GM21528 (cell line): Measurements from ENCODE around the gene CEP72.
A peak's percentile ranks its signal among the peaks of the same experiment; 100 is the strongest.
"Not testable (repeated sequence)": the region's sequence is repeated elsewhere in the genome, so short reads cannot be mapped to it uniquely, and the experiment has no call there.

ENCODE experiments used
- ATAC-seq: cut with Tn5 transposase; IDR thresholded peaks from one replicate; pipeline ENCODE4 v1.9.1; 2021; ENCODE audit warnings: mild to moderate bottlenecking, moderate library complexity; ENCODE audit not compliant: unreplicated experiment, low FRiP score

The CEP72 gene

GRCh38 chr5:597871-598563 lies 14.1 kb upstream of the CEP72 start:
- no peak for ATAC-seq

GRCh38 chr5:598564-598890 lies 13.6 kb upstream of the CEP72 start:
- ATAC-seq, result no peak

GRCh38 chr5:600886-601541 lies 11.1 kb upstream of the CEP72 start:
- ATAC-seq, result no peak

GRCh38 chr5:601771-602465 lies 10.2 kb upstream of the CEP72 start:
- no peak for ATAC-seq

GRCh38 chr5:602466-603035 lies 9.6 kb upstream of the CEP72 start:
- ATAC-seq, result no peak

GRCh38 chr5:603081-603998 lies 8.8 kb upstream of the CEP72 start:
- ATAC-seq, result no peak

- ATAC-seq, result no peak
Measured at GRCh38 chr5:604391-604831, 7.7 kb upstream of the CEP72 start.

- not testable (repeated sequence) for ATAC-seq
Measured at GRCh38 chr5:605090-605489, 7.0 kb upstream of the CEP72 start.

GRCh38 chr5:606061-606460 lies 6.1 kb upstream of the CEP72 start:
- ATAC-seq, result no peak

GRCh38 chr5:606526-607399 lies 5.4 kb upstream of the CEP72 start:
- no peak for ATAC-seq

- peak; percentile 30 for ATAC-seq
Measured at GRCh38 chr5:607541-608428, 4.4 kb upstream of the CEP72 start.

- ATAC-seq, result no peak
Measured at GRCh38 chr5:608429-609370, 3.4 kb upstream of the CEP72 start.

GRCh38 chr5:609506-609905 lies 2.6 kb upstream of the CEP72 start:
- no peak for ATAC-seq

GRCh38 chr5:610011-610743 lies 2.0 kb upstream of the CEP72 start:
- no peak for ATAC-seq

GRCh38 chr5:610744-611730 lies 1.1 kb upstream of the CEP72 start:
- no peak for ATAC-seq
